8988T (cell line): ENCODE results near the gene NCOA4.
"Not testable (repeated sequence)": the region's sequence is repeated elsewhere in the genome, so short reads cannot be mapped to it uniquely, and the experiment has no call there.

ENCODE experiments used
- DNase-seq: peaks from one replicate; pipeline ENCODE4 v3.0.0; 2011

The NCOA4 gene

GRCh38 chr10:46019177-46019528 is 11.3 kb downstream of the NCOA4 start:
- no peak for DNase-seq

- DNase-seq = no peak
Observed at GRCh38 chr10:46018453-46019176, 11.8 kb downstream of the NCOA4 start.

- DNase-seq = no peak
Observed at GRCh38 chr10:46017733-46018132, 12.7 kb downstream of the NCOA4 start.

- no peak for DNase-seq
Observed at GRCh38 chr10:46016811-46017210, 13.6 kb downstream of the NCOA4 start.

- DNase-seq = no peak
Observed at GRCh38 chr10:46016190-46016589, 14.2 kb downstream of the NCOA4 start.

- DNase-seq = no peak
Observed at GRCh38 chr10:46014683-46015405, 15.6 kb downstream of the NCOA4 start.

GRCh38 chr10:46014206-46014605 is 16.2 kb downstream of the NCOA4 start:
- no peak for DNase-seq

GRCh38 chr10:46012746-46013145 is 17.7 kb downstream of the NCOA4 start:
- DNase-seq = no peak

GRCh38 chr10:46006219-46006618 is 24.2 kb downstream of the NCOA4 start:
- DNase-seq = no peak

- no peak for DNase-seq
Observed at GRCh38 chr10:46005383-46005782, 25.0 kb downstream of the NCOA4 start.

GRCh38 chr10:46004963-46005362 is 25.5 kb downstream of the NCOA4 start:
- no peak for DNase-seq

GRCh38 chr10:46002916-46003693 is 27.3 kb downstream of the NCOA4 start:
- DNase-seq = no peak

- DNase-seq = not testable (repeated sequence)
Observed at GRCh38 chr10:46002189-46002687, 28.2 kb downstream of the NCOA4 start.

GRCh38 chr10:46001187-46001756 is 29.2 kb downstream of the NCOA4 start:
- no peak for DNase-seq

- DNase-seq = no peak
Observed at GRCh38 chr10:46000538-46000937, 29.9 kb downstream of the NCOA4 start.

- not testable (repeated sequence) for DNase-seq
Observed at GRCh38 chr10:45999955-46000354, 30.5 kb downstream of the NCOA4 start.

GRCh38 chr10:45997994-45998763 is 32.2 kb downstream of the NCOA4 start:
- DNase-seq = no peak

GRCh38 chr10:45997557-45997956 is 32.9 kb downstream of the NCOA4 start:
- no peak for DNase-seq

- not testable (repeated sequence) for DNase-seq
Observed at GRCh38 chr10:45985590-45985989, 44.8 kb downstream of the NCOA4 start.

GRCh38 chr10:45984473-45984872 is 46.0 kb downstream of the NCOA4 start:
- DNase-seq = not testable (repeated sequence)

- DNase-seq = not testable (repeated sequence)
Observed at GRCh38 chr10:45983538-45984186, 46.8 kb downstream of the NCOA4 start.

- not testable (repeated sequence) for DNase-seq
Observed at GRCh38 chr10:45981367-45981766, 49.1 kb downstream of the NCOA4 start.
